GM21447 (cell line): ENCODE measurements around the gene NUDT4.
"Not testable (repeated sequence)": the region's sequence is repeated elsewhere in the genome, so short reads cannot be mapped to it uniquely, and the experiment has no call there.

Source experiments
- ATAC-seq: cut with Tn5 transposase; IDR thresholded peaks from one replicate; pipeline ENCODE4 v1.9.1; 2021; ENCODE audit not compliant: unreplicated experiment

NUDT4 gene

GRCh38 chr12:93399183-93399863 is 21.6 kb downstream of the NUDT4 start:
- peak; percentile 81 for ATAC-seq

DNA sequence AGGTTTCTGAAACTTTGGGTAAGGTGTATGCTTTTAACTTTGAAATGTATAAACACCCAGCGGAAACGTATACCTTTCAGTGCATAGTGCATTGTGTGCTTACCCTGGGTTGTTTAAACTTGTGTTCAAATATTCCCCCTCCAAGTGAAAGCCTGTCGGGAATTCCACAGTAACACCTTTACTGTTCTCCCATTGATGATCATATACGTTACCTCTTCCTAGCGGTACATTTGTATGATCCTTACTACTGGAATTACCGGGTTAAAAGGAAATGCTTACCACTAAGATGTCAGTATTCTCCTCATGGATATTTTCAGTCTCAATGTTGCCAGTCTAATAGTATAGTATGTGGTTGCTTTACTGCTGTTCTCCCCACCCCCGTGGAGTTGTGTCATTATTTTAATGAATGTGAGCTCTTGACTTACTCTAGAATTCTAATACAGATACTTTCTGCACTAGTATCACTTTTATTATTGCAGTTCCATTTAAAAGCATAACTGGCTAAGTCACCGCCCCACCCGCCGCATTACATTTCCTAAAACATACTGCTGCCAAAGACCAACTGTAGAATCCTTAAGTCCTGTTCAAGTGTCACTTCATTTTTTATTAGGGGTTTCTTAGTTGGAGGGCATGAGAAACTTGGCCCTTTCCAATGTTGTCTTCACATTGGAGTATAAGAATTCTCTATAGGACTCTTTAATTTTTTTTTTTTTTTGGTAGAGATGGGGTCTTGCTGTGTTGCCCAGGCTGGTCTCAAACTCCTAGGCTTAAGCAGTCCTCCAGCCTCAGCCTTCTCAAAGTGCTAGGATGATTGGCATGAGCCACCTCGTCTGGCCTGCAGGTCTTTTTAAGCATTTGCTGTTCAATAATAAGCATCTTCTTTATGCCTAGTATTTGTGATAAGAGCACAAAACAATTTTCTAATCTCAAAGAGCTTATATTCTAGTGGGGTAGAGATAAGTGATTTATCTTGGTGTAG is 24.9 kb downstream of the NUDT4 start:
- no peak for ATAC-seq

DNA sequence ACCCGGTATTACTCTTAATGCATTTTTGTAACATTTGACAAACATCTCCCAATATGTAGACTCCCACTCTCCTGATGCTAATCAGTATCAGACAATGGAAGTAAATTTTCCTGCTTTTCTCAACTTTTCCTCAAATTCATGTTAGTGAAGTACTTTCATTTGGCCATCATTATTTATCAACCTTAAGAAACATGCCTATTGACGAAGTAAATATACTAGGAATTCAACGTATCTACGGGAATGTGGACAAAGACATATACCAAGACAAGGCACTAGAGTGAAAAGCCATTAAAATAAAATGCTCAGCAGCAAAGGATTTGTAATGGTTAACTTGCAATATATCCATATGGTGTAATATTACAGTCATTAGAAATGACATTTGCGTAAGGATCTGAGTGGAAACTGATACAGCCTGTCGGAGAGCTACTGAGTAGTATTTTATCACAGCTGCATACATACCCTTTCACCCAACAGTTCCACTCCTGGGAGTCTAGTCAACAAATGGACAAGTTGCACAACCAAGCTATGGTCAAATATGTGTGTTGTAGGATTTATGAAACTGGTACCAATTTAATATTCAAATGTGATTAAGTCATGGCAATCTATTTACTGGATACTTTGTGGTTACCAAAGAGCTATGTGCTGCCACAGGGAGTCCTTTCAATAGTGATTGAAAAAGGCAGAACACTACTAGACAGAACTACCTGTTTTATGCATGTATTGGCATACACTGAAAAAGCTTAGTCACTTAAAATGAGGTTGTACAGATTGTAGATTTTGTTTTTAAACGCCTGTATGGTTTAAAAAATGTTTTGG is 26.5 kb downstream of the NUDT4 start:
- no peak for ATAC-seq

GRCh38 chr12:93404961-93405849 is 27.5 kb downstream of the NUDT4 start:
- no peak for ATAC-seq

GRCh38 chr12:93407054-93407962 is 29.6 kb downstream of the NUDT4 start:
- no peak for ATAC-seq

GRCh38 chr12:93407963-93408283 is 30.2 kb downstream of the NUDT4 start:
- ATAC-seq, result no peak

DNA sequence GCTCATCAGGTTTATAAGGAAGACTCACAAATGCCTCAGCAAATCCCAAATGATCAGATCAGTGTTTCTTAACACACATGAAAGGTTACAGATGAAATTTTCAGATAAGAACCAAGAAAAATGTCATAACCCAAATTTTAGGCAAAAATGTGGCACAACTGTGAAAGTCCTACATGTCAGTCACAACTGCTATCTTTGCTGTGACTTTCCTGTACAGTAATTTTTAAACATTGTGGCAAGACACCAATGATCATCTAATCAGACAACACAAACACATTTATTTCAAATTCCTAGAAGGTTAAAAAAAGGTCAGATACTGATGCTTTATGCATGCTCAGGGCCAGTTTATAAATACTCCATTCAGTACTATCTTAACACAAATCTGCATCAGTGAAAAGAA is 31.1 kb downstream of the NUDT4 start:
- no peak for ATAC-seq

DNA sequence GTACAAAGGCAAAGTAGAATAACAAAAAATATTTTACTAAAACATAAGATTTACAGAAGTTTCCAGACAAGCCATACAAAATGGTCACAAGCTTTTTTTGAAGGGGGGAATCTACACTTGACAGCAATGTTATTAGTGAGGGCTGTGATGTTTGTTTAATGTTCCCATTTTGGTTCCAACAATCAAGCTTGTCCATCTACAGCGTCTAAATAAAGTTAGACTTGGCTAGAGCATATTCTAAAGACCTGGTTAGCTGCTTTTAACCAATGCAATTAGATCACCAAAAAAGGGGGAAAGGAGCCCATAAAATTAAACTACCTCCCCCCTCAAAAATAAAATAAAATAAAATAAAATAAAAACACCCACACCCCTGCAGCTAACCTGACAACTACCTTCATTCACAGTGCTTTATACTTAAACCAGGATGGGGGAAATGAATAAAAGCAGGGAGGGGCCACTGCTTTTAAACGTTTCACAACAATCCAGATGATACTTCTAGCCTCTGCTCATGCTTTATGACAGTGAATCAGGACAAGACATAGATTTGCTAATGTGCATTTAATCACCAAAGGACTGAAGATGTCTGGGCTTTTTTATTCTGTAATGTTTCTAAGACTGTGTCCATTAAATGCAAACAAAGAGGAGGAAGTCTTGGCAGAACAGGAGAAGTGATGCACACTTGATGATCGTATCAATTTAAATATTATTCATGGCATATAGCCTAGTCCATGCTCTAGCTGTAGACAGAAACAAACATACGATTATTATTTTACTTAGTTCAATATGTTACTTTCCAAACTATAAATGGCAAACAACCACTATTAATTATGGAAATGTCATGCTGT is 31.8 kb downstream of the NUDT4 start:
- ATAC-seq, result not testable (repeated sequence)

DNA sequence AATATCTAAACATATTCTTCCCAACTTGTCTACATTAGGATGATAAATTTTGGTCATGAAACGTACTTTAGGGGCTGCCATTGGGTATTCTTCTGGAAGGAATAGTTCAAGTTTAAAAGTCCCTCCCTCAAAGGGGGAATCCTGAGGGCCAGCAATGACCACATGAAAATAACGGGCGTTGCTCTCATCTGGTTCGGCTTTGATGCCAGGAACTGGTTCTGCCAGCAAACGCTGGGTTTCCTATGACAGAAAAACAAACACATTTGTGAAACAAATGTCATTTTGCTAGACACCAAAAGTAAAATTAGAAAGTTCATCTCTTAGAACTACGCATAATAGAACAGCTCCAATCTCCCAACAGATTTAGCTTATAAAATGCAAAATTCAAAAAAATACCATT is 33.3 kb downstream of the NUDT4 start:
- ATAC-seq, result not testable (repeated sequence)

GRCh38 chr12:93412396-93412795 is 34.7 kb downstream of the NUDT4 start:
- not testable (repeated sequence) for ATAC-seq

DNA sequence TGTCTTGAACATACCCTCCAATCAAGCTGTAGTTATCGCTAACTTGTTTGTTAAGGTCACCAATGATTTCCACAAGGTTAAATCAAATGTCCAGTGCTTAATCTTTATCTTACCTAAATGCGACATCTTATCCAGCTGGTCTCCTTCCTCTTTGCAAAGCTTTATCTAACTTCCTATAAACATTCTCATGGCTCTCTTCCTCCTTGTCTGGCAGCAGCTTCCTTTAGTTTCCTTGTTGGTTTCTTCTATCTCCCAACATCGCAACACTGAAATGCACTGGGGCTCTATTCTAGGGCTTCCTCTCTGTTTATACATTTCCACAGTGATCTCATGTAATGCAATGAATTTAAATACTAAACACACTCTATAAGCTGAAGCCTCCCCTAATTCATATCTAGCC is 35.3 kb downstream of the NUDT4 start:
- no peak for ATAC-seq

- ATAC-seq, result no peak
Observed at GRCh38 chr12:93415723-93416464, 38.2 kb downstream of the NUDT4 start.

- no peak for ATAC-seq
Observed at GRCh38 chr12:93417967-93418480, 40.3 kb downstream of the NUDT4 start.

- ATAC-seq, result no peak
Observed at GRCh38 chr12:93419388-93420034, 41.8 kb downstream of the NUDT4 start.

- no peak for ATAC-seq
Observed at GRCh38 chr12:93422050-93422449, 44.3 kb downstream of the NUDT4 start.

DNA sequence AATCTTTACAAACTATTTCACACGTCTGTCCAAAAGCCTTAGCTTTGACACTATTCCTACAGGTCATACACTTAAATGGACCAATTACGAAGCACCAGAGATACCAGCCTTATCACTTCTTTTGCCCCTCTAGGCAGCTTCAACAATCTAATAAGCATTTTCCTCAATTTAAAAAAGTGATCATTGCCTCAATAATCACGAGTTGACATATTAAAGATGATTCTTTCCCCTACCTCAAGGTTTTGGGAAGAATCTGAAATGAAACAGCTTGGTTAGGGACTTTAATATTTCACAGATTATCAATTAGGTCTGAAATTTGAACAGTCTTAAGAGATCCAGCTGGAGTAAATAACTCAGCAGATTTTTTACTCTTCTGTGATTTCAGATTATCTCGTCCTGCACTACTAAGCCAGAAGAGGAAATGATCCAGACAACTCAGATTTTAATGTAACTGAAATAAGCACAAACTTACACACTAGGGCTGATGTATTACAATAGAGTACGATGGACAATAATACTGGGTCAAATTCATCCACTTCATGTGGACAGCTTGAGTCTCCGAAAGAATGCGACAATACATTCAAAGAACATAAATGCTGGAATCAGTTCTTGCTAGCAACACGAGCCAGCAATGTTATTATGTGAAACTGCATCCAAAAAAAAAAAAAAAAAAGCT is 48.1 kb downstream of the NUDT4 start:
- peak; percentile 23 for ATAC-seq

DNA sequence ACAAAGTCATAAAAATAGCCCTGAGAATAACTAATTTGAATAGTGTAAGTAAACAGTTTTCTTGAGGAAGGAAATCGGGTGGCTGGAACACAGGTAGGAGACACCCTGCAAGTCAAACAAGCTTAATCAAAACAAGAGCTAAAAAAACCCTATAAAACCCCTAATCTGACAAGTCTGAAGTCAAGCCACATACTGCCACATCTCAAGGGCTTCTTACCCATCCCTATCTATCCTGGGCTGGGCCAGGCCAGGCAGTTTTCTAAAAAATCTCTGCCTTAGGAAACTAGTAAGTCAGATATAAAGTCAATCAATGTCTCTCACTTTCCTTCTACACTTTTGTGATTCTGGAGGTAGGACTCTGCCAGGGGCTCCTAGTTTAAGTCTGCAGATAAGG is 48.7 kb downstream of the NUDT4 start:
- peak; percentile 43 for ATAC-seq
